DOHH2 (cell line): ENCODE results near the gene PPM1H.

Experiments
- H3F3A ChIP-seq: fragments of 200-600 bp; sonication (generic), shearing (Covaris generic); 2 replicates; pipeline ENCODE4 v1.6.0; 2016; ENCODE audit warnings: antibody characterized with exemption, mild to moderate bottlenecking; ENCODE audit not compliant: control insufficient read depth, insufficient read depth
- H3K27ac ChIP-seq: fragments of 200-600 bp; sonication (generic); 2 replicates; pipeline ENCODE4 v1.5.1; 2014; ENCODE audit warnings: low read depth, mild to moderate bottlenecking, low read length, moderate library complexity
- H3K27me3 ChIP-seq: fragments of 200-600 bp; sonication (generic); 2 replicates; pipeline ENCODE4 v1.6.1; 2014; ENCODE audit warnings: mild to moderate bottlenecking, low read length, mixed read lengths; ENCODE audit not compliant: control insufficient read depth
- H3K36me3 ChIP-seq: fragments of 200-600 bp; sonication (generic); 2 replicates; pipeline ENCODE4 v1.6.1; 2014; ENCODE audit warnings: mild to moderate bottlenecking, low read length, moderate library complexity, mixed read lengths; ENCODE audit not compliant: control insufficient read depth
- H3K4me1 ChIP-seq: fragments of 200-600 bp; sonication (generic); 2 replicates; pipeline ENCODE4 v1.6.1; 2014; ENCODE audit warnings: mild to moderate bottlenecking, low read length, mixed read lengths; ENCODE audit not compliant: control insufficient read depth
- H3K4me2 ChIP-seq: fragments of 200-600 bp; sonication (generic); 2 replicates; pipeline ENCODE4 v1.6.0; 2014; ENCODE audit warnings: mild to moderate bottlenecking, low read length, moderate library complexity
- H3K4me3 ChIP-seq: fragments of 200-600 bp; sonication (generic); 2 replicates; pipeline ENCODE4 v1.5.1; 2014; ENCODE audit warnings: mild to moderate bottlenecking, low read length, mixed read lengths
- H3K79me2 ChIP-seq: fragments of 200-600 bp; sonication (generic); 2 replicates; pipeline ENCODE4 v1.6.1; 2014; ENCODE audit warnings: mild to moderate bottlenecking, low read length, mixed read lengths; ENCODE audit not compliant: control insufficient read depth
- H3K9me2 ChIP-seq: fragments of 200-600 bp; sonication (generic); replicated peaks from 2 replicates; pipeline ENCODE4 v1.6.1; 2014; ENCODE audit warnings: mild to moderate bottlenecking, low read length, mixed read lengths; ENCODE audit not compliant: control insufficient read depth
- H3K9me3 ChIP-seq: fragments of 200-600 bp; sonication (generic); 2 replicates; pipeline ENCODE4 v1.6.1; 2014; ENCODE audit warnings: antibody characterized with exemption, low read length, mixed read lengths; ENCODE audit not compliant: control insufficient read depth, insufficient read depth
- H4K20me1 ChIP-seq: fragments of 200-600 bp; sonication (generic); 2 replicates; pipeline ENCODE4 v1.6.0; 2014; ENCODE audit warnings: low read depth, mild to moderate bottlenecking, antibody characterized with exemption, low read length, moderate library complexity; ENCODE audit not compliant: control insufficient read depth, insufficient read depth
- EZH2phosphoT487 ChIP-seq: fragments of 200-600 bp; sonication (generic); IDR thresholded peaks from 2 replicates; pipeline ENCODE4 v1.6.1; 2017; ENCODE audit warnings: borderline replicate concordance, mild to moderate bottlenecking, antibody characterized with exemption, low read length, moderate library complexity, mixed read lengths
- TF ChIP-seq, protein P1 (sequence below): fragments of 200-600 bp; sonication (generic); IDR thresholded peaks from one replicate; pipeline ENCODE4 v1.5.1; 2014; ENCODE audit warnings: antibody characterized with exemption, mild to moderate bottlenecking, low read depth, low read length; ENCODE audit not compliant: poor library complexity, severe bottlenecking

PPM1H gene

DNA sequence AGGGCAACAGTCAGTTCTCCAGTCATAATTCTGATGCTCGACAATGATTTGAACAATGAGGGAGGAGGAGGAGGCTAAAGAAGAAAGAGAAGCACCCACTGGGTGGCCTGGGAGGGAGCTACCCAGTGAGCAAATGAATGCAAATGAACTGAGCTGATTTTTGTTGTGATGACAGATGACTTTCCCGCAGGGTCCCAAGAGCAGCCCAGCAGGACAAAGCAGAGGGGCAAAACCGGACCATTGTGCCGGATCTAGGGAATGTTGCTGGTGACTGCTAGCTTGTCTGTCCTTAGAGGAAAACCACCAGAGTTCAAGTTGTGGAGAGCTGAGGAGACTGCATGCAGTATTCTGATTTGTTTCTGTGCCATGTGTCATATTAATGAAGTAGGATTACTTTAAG lies 305.5 kb downstream of the PPM1H start:
- Histone ChIP-seq H3F3A (no peaks in the 10 kb centered on the region), H3K9me2 (no peaks in the 10 kb centered on the region), H3K4me3 (no peak overlapping the region), H4K20me1 (no peaks in the 10 kb centered on the region), H3K27me3 (peaks cover 50% of the 10 kb centered on the region), H3K4me2 (no peak overlapping the region), H3K9me3 (no peaks in the 10 kb centered on the region), H3K79me2 (no peaks in the 10 kb centered on the region), H3K27ac (no peak overlapping the region), H3K36me3 (no peaks in the 10 kb centered on the region), H3K4me1 (peaks cover 9% of the 10 kb centered on the region)
- TF ChIP-seq EZH2phosphoT487 = no peak
- TF ChIP-seq, protein P1, sequence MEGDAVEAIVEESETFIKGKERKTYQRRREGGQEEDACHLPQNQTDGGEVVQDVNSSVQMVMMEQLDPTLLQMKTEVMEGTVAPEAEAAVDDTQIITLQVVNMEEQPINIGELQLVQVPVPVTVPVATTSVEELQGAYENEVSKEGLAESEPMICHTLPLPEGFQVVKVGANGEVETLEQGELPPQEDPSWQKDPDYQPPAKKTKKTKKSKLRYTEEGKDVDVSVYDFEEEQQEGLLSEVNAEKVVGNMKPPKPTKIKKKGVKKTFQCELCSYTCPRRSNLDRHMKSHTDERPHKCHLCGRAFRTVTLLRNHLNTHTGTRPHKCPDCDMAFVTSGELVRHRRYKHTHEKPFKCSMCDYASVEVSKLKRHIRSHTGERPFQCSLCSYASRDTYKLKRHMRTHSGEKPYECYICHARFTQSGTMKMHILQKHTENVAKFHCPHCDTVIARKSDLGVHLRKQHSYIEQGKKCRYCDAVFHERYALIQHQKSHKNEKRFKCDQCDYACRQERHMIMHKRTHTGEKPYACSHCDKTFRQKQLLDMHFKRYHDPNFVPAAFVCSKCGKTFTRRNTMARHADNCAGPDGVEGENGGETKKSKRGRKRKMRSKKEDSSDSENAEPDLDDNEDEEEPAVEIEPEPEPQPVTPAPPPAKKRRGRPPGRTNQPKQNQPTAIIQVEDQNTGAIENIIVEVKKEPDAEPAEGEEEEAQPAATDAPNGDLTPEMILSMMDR = no peak

DNA sequence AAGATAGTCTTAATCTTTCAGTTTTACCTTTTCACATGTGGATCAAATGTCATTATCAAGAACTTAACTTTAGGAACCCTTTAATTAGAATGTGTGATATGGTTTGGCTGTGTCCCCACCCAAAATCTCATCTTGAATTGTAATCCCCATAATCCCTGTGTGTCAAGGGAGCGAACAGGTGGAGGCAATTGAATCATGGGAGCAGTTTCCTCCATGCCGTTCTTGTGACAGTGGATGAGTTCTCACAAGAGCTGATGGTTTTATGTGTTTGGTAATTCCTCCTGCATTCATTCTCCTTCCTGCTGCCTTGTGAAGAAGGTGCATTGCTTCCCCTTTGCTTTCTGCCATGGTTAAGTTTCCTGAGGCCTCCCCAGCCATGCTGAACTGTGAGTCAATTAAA lies 307.8 kb downstream of the PPM1H start:
- Histone ChIP-seq H3K27me3 (peaks cover 31% of the 10 kb centered on the region), H3K79me2 (no peaks in the 10 kb centered on the region), H3K9me2 (no peaks in the 10 kb centered on the region), H3F3A (no peaks in the 10 kb centered on the region), H3K27ac (no peak overlapping the region), H4K20me1 (no peaks in the 10 kb centered on the region), H3K9me3 (no peaks in the 10 kb centered on the region), H3K36me3 (no peaks in the 10 kb centered on the region), H3K4me1 (peaks cover 6% of the 10 kb centered on the region), H3K4me3 (no peak overlapping the region), H3K4me2 (no peak overlapping the region)
- TF ChIP-seq, protein P1 = no peak
- TF ChIP-seq EZH2phosphoT487 = no peak

DNA sequence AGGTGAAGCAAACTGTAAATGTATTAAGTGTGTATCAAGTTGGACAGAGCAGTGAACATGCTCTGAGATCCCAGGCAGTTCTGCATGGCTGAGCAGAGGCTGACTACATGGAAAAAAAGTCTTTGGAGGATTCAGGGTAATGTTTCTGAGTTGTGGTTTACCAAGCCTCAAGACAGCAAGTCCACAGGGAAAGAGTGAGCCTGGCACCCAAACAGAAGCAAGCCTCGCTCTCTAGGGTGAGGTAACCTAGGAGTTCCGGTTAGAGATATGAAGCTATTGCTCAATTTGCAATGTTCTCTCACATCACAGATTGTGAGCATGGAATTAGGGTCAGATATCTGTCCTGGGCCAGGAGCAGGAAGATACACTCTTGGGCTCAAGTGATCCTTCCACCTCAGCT lies 309.7 kb downstream of the PPM1H start:
- H3F3A ChIP-seq = no peaks in the 10 kb centered on the region
- 0 out of 2 replicates have a peak, but pooled peaks cover 3% of the 10 kb centered on the region for H3K4me1 ChIP-seq
- H3K27ac ChIP-seq = no peak overlapping the region
- no peaks in the 10 kb centered on the region for H3K36me3 ChIP-seq
- no peak overlapping the region for H3K4me3 ChIP-seq
- H3K27me3 ChIP-seq = peaks cover 19% of the 10 kb centered on the region
- no peaks in the 10 kb centered on the region for H3K9me3 ChIP-seq
- no peak overlapping the region for H3K4me2 ChIP-seq
- H3K79me2 ChIP-seq = no peaks in the 10 kb centered on the region
- no peaks in the 10 kb centered on the region for H3K9me2 ChIP-seq
- TF ChIP-seq, protein P1 = no peak
- TF ChIP-seq EZH2phosphoT487 = no peak
- H4K20me1 ChIP-seq = no peaks in the 10 kb centered on the region

DNA sequence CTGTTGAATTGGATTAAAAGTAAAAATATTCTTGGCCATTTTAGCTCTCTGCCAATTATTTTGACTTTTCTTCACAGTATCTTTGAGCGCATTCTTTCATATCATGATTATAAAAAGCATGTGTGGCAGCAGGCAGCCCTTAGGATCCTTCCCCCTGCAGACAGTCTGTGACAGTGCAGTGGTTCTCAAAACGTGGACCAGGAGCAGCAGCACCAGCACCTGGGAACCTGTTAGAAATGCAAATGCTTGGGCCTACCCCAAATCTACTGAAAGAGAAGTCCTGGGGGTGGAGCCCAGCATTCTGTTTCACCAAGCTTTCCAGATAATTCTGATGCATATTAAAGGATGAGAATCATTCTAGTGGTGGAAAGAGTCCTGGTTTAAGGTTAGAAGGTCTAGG lies 312.8 kb downstream of the PPM1H start:
- Histone ChIP-seq H3K36me3 (no peaks in the 10 kb centered on the region), H3K27me3 (peaks cover 7% of the 10 kb centered on the region), H4K20me1 (no peaks in the 10 kb centered on the region), H3K9me2 (no peaks in the 10 kb centered on the region), H3K27ac (no peak overlapping the region), H3K4me1 (0 out of 2 replicates have a peak, but pooled peaks cover 3% of the 10 kb centered on the region), H3K9me3 (no peaks in the 10 kb centered on the region), H3K79me2 (no peaks in the 10 kb centered on the region), H3F3A (no peaks in the 10 kb centered on the region), H3K4me2 (no peak overlapping the region), H3K4me3 (no peak overlapping the region)
- no peak for TF ChIP-seq EZH2phosphoT487
- TF ChIP-seq, protein P1 = no peak
